Gastrocnemius medialis (tissue), 4 donors: ENCODE data around the gene POLL.

Source experiments
- CTCF ChIP-seq, 5 experiments: fragments of 450-650 bp in 3 of 5; fragments of 200-600 bp in 2 of 5; sonication (generic) in 2 of 5; IDR thresholded peaks in 4 of 5; conservative IDR thresholded peaks in 1 of 5; 1 replicate in 4 of 5; 2 replicates in 1 of 5; pipeline ENCODE4 v1.5.1; 2016 to 2019; ENCODE audit warnings: antibody characterized with exemption in 5 of 5, mild to moderate bottlenecking in 3 of 5, moderate library complexity in 3 of 5
- POLR2A ChIP-seq, 2 donors: fragments of 450-650 bp; IDR thresholded peaks; one replicate each; pipeline ENCODE4 v1.6.1; 2017; ENCODE audit warnings: antibody characterized with exemption in 2 of 2, mild to moderate bottlenecking in 2 of 2, moderate library complexity in 2 of 2

- TF ChIP-seq CTCF (IDR thresholded peaks at IDR 0.05 in 4 of 5, conservative IDR thresholded peaks at IDR 0.05 in 1 of 5) (no peak), POLR2A (IDR thresholded peaks at IDR 0.05) (no peak)
Observed at GRCh38 chr10:101560298-101561067, 27.6 kb downstream of the POLL start.
